Lower leg skin (tissue), 3 donors: ENCODE data around the gene CNIH3.

Experiments used
- CTCF ChIP-seq, 3 donors: fragments of 450-650 bp; IDR thresholded peaks; one replicate each; pipeline ENCODE4 v1.5.1; 2016; ENCODE audit warnings: antibody characterized with exemption in 3 of 3, mild to moderate bottlenecking in 3 of 3, moderate library complexity in 2 of 3
- POLR2A ChIP-seq, 2 donors: fragments of 450-650 bp; IDR thresholded peaks; one replicate each; pipeline ENCODE4 v1.6.1; 2016 to 2017; ENCODE audit warnings: antibody characterized with exemption in 2 of 2, mild to moderate bottlenecking in 1 of 2, moderate library complexity in 1 of 2

GRCh38 chr1:224632921-224633321 lies 16.8 kb downstream of the CNIH3 start:
- TF ChIP-seq CTCF (IDR thresholded peaks at IDR 0.05) (no peak), POLR2A (IDR thresholded peaks at IDR 0.05) (no peak)
